ENCODE data around the gene HSPA1L.
"Not testable (repeated sequence)": the region's sequence is repeated elsewhere in the genome, so short reads cannot be mapped to it uniquely, and the experiment has no call there.

The HSPA1L gene

GRCh38 chr6:31811645-31812044 lies 3.4 kb downstream of the HSPA1L start:
- Histone ChIP-seq H3K9me3 (ENCODE audit: low read length) (no peaks in the 10 kb centered on the region), H3K27me3 (ENCODE audit: insufficient read depth, low read length) (no peaks in the 10 kb centered on the region; the same call in 1 of the 2 replicates), H3K9ac (ENCODE audit: low read length) (no peak overlapping the region), H3K79me2 (ENCODE audit: insufficient read depth, low read length) (no peaks in the 10 kb centered on the region), H4K20me1 (ENCODE audit: insufficient read depth, low read length) (no peaks in the 10 kb centered on the region), H3K9me2 (ENCODE audit: low read depth, low read length) (no peaks in the 10 kb centered on the region), H3F3A (ENCODE audit: insufficient read depth, low read length) (no peaks in the 10 kb centered on the region), H3K36me3 (ENCODE audit: insufficient read depth, low read length) (no peaks in the 10 kb centered on the region), H3K27ac (ENCODE audit: low read depth, low read length, poor library complexity, severe bottlenecking) (no peak overlapping the region), H2AFZ (ENCODE audit: low read length) (no peak overlapping the region), H3K4me2 (ENCODE audit: low read length) (no peak overlapping the region), H3K4me1 (ENCODE audit: insufficient read depth, low read length, severe bottlenecking) (peaks cover 9% of the 10 kb centered on the region), H3K4me3 (ENCODE audit: low read depth, low read length, poor library complexity, severe bottlenecking) (no peak overlapping the region)
- TF ChIP-seq EZH2 (IDR thresholded peaks at IDR 0.05; ENCODE audit: borderline replicate concordance, low read length) (no peak), CTCF (IDR thresholded peaks at IDR 0.05; ENCODE audit: low read length) (no peak)

- not testable (repeated sequence) for H3K9ac ChIP-seq (ENCODE audit: low read length); H3K79me2 ChIP-seq (ENCODE audit: insufficient read depth, low read length); H3K9me2 ChIP-seq (ENCODE audit: low read depth, low read length); H3K36me3 ChIP-seq (ENCODE audit: insufficient read depth, low read length); H3K4me3 ChIP-seq (ENCODE audit: low read depth, low read length, poor library complexity, severe bottlenecking); H3K27me3 ChIP-seq (ENCODE audit: insufficient read depth, low read length); H3K4me2 ChIP-seq (ENCODE audit: low read length); H2AFZ ChIP-seq (ENCODE audit: low read length); H3K27ac ChIP-seq (ENCODE audit: low read depth, low read length, poor library complexity, severe bottlenecking); H3F3A ChIP-seq (ENCODE audit: insufficient read depth, low read length); H4K20me1 ChIP-seq (ENCODE audit: insufficient read depth, low read length); H3K9me3 ChIP-seq (ENCODE audit: low read length)
- peaks cover 14% of the 10 kb centered on the region for H3K4me1 ChIP-seq (ENCODE audit: insufficient read depth, low read length, severe bottlenecking)
Measured at GRCh38 chr6:31808599-31808998, 6.5 kb downstream of the HSPA1L start.

GRCh38 chr6:31806470-31807272 lies 8.4 kb downstream of the HSPA1L start, which contains the start of gene LSM2:
Gene LSM2, minus strand, starts transcription at chr6:31806966. Its CDS starts 209 bp downstream, at chr6:31806757.
- Histone ChIP-seq H3K9me2 (ENCODE audit: low read depth, low read length) (no peaks in the 10 kb centered on the region), H3F3A (ENCODE audit: insufficient read depth, low read length) (no peaks in the 10 kb centered on the region), H3K4me1 (ENCODE audit: insufficient read depth, low read length, severe bottlenecking) (peaks cover 14% of the 10 kb centered on the region), H3K36me3 (ENCODE audit: insufficient read depth, low read length) (peaks cover 14% of the 10 kb centered on the region), H3K4me3 (ENCODE audit: low read depth, low read length, poor library complexity, severe bottlenecking) (peak within 1 kb of the TSS; percentile 93), H3K27me3 (ENCODE audit: insufficient read depth, low read length) (no peaks in the 10 kb centered on the region), H3K27ac (ENCODE audit: low read depth, low read length, poor library complexity, severe bottlenecking) (peak within 1 kb of the TSS; percentile 59), H4K20me1 (ENCODE audit: insufficient read depth, low read length) (no peaks in the 10 kb centered on the region), H3K79me2 (ENCODE audit: insufficient read depth, low read length) (peaks cover 9% of the 10 kb centered on the region), H3K9ac (ENCODE audit: low read length) (peak within 1 kb of the TSS; percentile 98), H3K9me3 (ENCODE audit: low read length) (no peaks in the 10 kb centered on the region), H3K4me2 (ENCODE audit: low read length) (peak within 1 kb of the TSS; percentile 96), H2AFZ (ENCODE audit: low read length) (0 out of 2 replicates have a peak within 1 kb of the TSS, but pooled peaks have one; percentile 45)
- peak; percentile 59 for TF ChIP-seq CTCF (IDR thresholded peaks at IDR 0.05; ENCODE audit: low read length)
- no peak for TF ChIP-seq EZH2 (IDR thresholded peaks at IDR 0.05; ENCODE audit: borderline replicate concordance, low read length)
